ENCODE data around the gene DYNC1LI1.
A peak's percentile ranks its signal among the peaks of the same experiment; 100 is the strongest.

GRCh38 chr3:32500231-32500630 lies 70.4 kb downstream of the DYNC1LI1 start:
- TF ChIP-seq POLR2A (IDR thresholded peaks at IDR 0.05) (no peak), CTCF (IDR thresholded peaks at IDR 0.05 in 4 of 5, conservative IDR thresholded peaks at IDR 0.05 in 1 of 5) (peak in 1 of 5 experiments; percentile 3)

Measured in gastrocnemius medialis (tissue), 4 donors.